ENCODE results near the gene DTX3.
"Not testable (repeated sequence)": the region's sequence is repeated elsewhere in the genome, so short reads cannot be mapped to it uniquely, and the experiment has no call there.

Gene DTX3

GRCh38 chr12:57604454-57604991, at the start of gene DTX3:
DTX3 (plus strand) TSS chr12:57604824; CDS start chr12:57606518, 1,694 bp downstream.
- DNase-seq = peak; percentile 48

GRCh38 chr12:57554897-57555296, 49.7 kb upstream of the DTX3 start:
- no peak for DNase-seq

GRCh38 chr12:57558864-57559263, 45.8 kb upstream of the DTX3 start:
- no peak for DNase-seq

GRCh38 chr12:57560516-57560915, 44.1 kb upstream of the DTX3 start:
- no peak for DNase-seq

GRCh38 chr12:57561117-57561516, 43.5 kb upstream of the DTX3 start:
- DNase-seq = not testable (repeated sequence)

GRCh38 chr12:57563358-57563757, 41.3 kb upstream of the DTX3 start:
- no peak for DNase-seq

- no peak for DNase-seq
These were observed 40.4 kb upstream of the DTX3 start for GRCh38 chr12:57564178-57564740.

GRCh38 chr12:57568838-57569237, 35.8 kb upstream of the DTX3 start:
- DNase-seq = no peak

GRCh38 chr12:57569858-57570257, 34.8 kb upstream of the DTX3 start:
- DNase-seq = no peak

GRCh38 chr12:57570438-57570837, 34.2 kb upstream of the DTX3 start:
- DNase-seq = not testable (repeated sequence)

- DNase-seq = no peak
These were observed 32.5 kb upstream of the DTX3 start for GRCh38 chr12:57571926-57572762.

- no peak for DNase-seq
These were observed 29.8 kb upstream of the DTX3 start for GRCh38 chr12:57574795-57575194.

- DNase-seq = no peak
These were observed 28.6 kb upstream of the DTX3 start for GRCh38 chr12:57575771-57576612.

GRCh38 chr12:57576613-57577160, 27.9 kb upstream of the DTX3 start:
- no peak for DNase-seq

- DNase-seq = no peak
These were observed 26.5 kb upstream of the DTX3 start for GRCh38 chr12:57577981-57578758.

GRCh38 chr12:57579011-57579410, 25.6 kb upstream of the DTX3 start:
- no peak for DNase-seq

- DNase-seq = no peak
These were observed 24.8 kb upstream of the DTX3 start for GRCh38 chr12:57579677-57580465.

GRCh38 chr12:57580466-57580795, 24.2 kb upstream of the DTX3 start:
- no peak for DNase-seq

- no peak for DNase-seq
These were observed 22.8 kb upstream of the DTX3 start for GRCh38 chr12:57581802-57582201.

- DNase-seq = no peak
These were observed 22.2 kb upstream of the DTX3 start for GRCh38 chr12:57582440-57582839.
